ENCODE measurements around the gene LPAR4. TPM values are rescaled to one million over a fixed set of nuclear protein-coding genes. Genes with fewer than 3 reads are reported as not detected.

LPAR4 gene
- polyA plus RNA-seq, 3 donors = 14.6 to 14.8 (median 14.6) TPM

Other genes with a start within 250 kb of the LPAR4 start
- gene RTL3, start 88.4 kb upstream of the LPAR4 start, polyA plus RNA-seq (ENCODE audit: insufficient read length in 3 of 3) = not detected
- gene P2RY10, start 197.7 kb downstream of the LPAR4 start, polyA plus RNA-seq (ENCODE audit: insufficient read length in 3 of 3) = under 1 TPM in 2 of 3 donors, not detected in 1; 0.22 to 0.23 TPM